ENCODE measurements around the gene DAW1.

- no peak for TF ChIP-seq SP1 (IDR thresholded peaks at IDR 0.05; ENCODE audit: low read depth)
- no peak for TF ChIP-seq EZH2phosphoT487 (IDR thresholded peaks at IDR 0.05; ENCODE audit: borderline replicate concordance)
- TF ChIP-seq POLR2A (IDR thresholded peaks at IDR 0.05; ENCODE audit: borderline replicate concordance, extremely low read depth, insufficient read depth, insufficient read length), result no peak
- no peak for TF ChIP-seq RAD21 (IDR thresholded peaks at IDR 0.05; ENCODE audit: low read depth)
- no peak for TF ChIP-seq JUND (IDR thresholded peaks at IDR 0.05)
- TF ChIP-seq CTCF (IDR thresholded peaks at IDR 0.05 in 2 of 3, conservative IDR thresholded peaks at IDR 0.05 in 1 of 3; ENCODE audit: borderline replicate concordance in 1 of 3, insufficient read depth in 1 of 3, low read depth in 2 of 3, low read length in 2 of 3), result no peak
- TF ChIP-seq REST (IDR thresholded peaks at IDR 0.05; ENCODE audit: low read depth), result no peak
- TF ChIP-seq YY1 (IDR thresholded peaks at IDR 0.05; ENCODE audit: extremely low read depth, insufficient replicate concordance, low read depth, low read length), result no peak
- no peak for TF ChIP-seq ZBTB33 (IDR thresholded peaks at IDR 0.05; ENCODE audit: extremely low read depth, insufficient replicate concordance, low read length)
- TF ChIP-seq TCF7L2 (IDR thresholded peaks at IDR 0.05; ENCODE audit: borderline replicate concordance, extremely low read depth, insufficient read depth, insufficient read length), result no peak
- TF ChIP-seq EZH2 (IDR thresholded peaks at IDR 0.05), result no peak
- TF ChIP-seq CBX3 (IDR thresholded peaks at IDR 0.05; ENCODE audit: low read depth), result no peak
- no peak for TF ChIP-seq SRF (IDR thresholded peaks at IDR 0.05; ENCODE audit: low read depth)
- no peak for TF ChIP-seq ZNF274 (IDR thresholded peaks at IDR 0.05; ENCODE audit: low read depth, low read length)
Measured at GRCh38 chr2:227881866-227882517, 10.6 kb downstream of the DAW1 start.
